ENCODE measurements around the gene PLCH1.

DNA sequence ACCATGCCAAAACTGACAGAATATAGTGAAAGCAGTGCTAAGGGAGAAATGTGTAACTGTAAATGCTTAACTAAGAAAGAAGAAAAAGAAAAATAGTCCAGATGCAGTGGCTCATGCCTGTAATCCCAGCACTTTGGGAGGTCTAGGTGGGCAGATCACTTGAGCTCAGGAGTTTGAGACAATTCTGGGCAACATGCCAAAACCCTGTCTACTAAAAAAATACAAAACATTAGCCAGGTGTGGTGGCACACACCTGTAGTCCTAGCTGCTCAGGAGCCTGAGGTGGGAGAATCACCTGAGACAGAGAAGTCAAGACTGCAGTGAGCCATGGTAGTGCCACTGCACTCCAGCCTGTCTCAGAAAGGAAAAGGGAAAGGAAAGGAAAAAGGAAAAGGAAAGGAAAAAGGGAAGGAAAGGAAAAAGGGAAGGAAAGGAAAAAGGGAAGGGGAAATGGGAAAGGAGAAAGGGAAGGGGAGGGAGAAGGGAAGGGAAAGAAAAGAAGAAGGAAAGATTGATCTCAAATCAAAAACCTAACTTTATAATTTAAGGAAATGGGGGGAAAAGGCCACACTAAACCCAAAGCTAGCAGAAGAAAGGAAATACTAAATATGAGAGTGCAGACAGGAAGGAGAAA is 40.9 kb upstream of the PLCH1 start:
- no peak for TF ChIP-seq ZFP3 (CRISPR knock-in tag; IDR thresholded peaks at IDR 0.05)
- TF ChIP-seq, protein P1, sequence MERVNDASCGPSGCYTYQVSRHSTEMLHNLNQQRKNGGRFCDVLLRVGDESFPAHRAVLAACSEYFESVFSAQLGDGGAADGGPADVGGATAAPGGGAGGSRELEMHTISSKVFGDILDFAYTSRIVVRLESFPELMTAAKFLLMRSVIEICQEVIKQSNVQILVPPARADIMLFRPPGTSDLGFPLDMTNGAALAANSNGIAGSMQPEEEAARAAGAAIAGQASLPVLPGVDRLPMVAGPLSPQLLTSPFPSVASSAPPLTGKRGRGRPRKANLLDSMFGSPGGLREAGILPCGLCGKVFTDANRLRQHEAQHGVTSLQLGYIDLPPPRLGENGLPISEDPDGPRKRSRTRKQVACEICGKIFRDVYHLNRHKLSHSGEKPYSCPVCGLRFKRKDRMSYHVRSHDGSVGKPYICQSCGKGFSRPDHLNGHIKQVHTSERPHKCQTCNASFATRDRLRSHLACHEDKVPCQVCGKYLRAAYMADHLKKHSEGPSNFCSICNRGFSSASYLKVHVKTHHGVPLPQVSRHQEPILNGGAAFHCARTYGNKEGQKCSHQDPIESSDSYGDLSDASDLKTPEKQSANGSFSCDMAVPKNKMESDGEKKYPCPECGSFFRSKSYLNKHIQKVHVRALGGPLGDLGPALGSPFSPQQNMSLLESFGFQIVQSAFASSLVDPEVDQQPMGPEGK (CRISPR knock-in tag; IDR thresholded peaks at IDR 0.05; ENCODE audit: borderline replicate concordance) = no peak
- TF ChIP-seq ZNF70 (CRISPR knock-in tag; IDR thresholded peaks at IDR 0.05) = no peak
- TF ChIP-seq CSDC2 (CRISPR knock-in tag; IDR thresholded peaks at IDR 0.05) = no peak
- no peak for TF ChIP-seq ZNF565 (CRISPR knock-in tag; conservative IDR thresholded peaks at IDR 0.05; ENCODE audit: low read depth)
- no peak for TF ChIP-seq PPARA (CRISPR knock-in tag; IDR thresholded peaks at IDR 0.05; ENCODE audit: borderline replicate concordance)
- no peak for TF ChIP-seq ISL1 (CRISPR knock-in tag; IDR thresholded peaks at IDR 0.05)
- TF ChIP-seq, protein P2, sequence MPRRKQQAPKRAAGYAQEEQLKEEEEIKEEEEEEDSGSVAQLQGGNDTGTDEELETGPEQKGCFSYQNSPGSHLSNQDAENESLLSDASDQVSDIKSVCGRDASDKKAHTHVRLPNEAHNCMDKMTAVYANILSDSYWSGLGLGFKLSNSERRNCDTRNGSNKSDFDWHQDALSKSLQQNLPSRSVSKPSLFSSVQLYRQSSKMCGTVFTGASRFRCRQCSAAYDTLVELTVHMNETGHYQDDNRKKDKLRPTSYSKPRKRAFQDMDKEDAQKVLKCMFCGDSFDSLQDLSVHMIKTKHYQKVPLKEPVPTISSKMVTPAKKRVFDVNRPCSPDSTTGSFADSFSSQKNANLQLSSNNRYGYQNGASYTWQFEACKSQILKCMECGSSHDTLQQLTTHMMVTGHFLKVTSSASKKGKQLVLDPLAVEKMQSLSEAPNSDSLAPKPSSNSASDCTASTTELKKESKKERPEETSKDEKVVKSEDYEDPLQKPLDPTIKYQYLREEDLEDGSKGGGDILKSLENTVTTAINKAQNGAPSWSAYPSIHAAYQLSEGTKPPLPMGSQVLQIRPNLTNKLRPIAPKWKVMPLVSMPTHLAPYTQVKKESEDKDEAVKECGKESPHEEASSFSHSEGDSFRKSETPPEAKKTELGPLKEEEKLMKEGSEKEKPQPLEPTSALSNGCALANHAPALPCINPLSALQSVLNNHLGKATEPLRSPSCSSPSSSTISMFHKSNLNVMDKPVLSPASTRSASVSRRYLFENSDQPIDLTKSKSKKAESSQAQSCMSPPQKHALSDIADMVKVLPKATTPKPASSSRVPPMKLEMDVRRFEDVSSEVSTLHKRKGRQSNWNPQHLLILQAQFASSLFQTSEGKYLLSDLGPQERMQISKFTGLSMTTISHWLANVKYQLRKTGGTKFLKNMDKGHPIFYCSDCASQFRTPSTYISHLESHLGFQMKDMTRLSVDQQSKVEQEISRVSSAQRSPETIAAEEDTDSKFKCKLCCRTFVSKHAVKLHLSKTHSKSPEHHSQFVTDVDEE (CRISPR knock-in tag; IDR thresholded peaks at IDR 0.05) = no peak
- no peak for TF ChIP-seq GLIS3 (CRISPR knock-in tag; IDR thresholded peaks at IDR 0.05)
- no peak for TF ChIP-seq OSR1 (CRISPR knock-in tag; IDR thresholded peaks at IDR 0.05)
- no peak for TF ChIP-seq ARNTL (CRISPR knock-in tag; IDR thresholded peaks at IDR 0.05; ENCODE audit: borderline replicate concordance, low read depth)
- no peak for TF ChIP-seq SNAI2 (CRISPR knock-in tag; IDR thresholded peaks at IDR 0.05)
- TF ChIP-seq TOX (CRISPR knock-in tag; IDR thresholded peaks at IDR 0.05; ENCODE audit: borderline replicate concordance) = no peak
